ENCODE results near the gene CDKL4. TPM values are rescaled to one million over a fixed set of nuclear protein-coding genes. Genes with fewer than 3 reads are reported as not detected.
"Not testable (repeated sequence)": the region's sequence is repeated elsewhere in the genome, so short reads cannot be mapped to it uniquely, and the experiment has no call there.

Gene CDKL4
- total RNA-seq, 1 experiment from 2014 or later, result 1.1 TPM

- CTCF ChIA-PET, result no interaction called here
- H3K27ac ChIP-seq (ENCODE audit: low read depth, low read length, poor library complexity, severe bottlenecking), result no peak overlapping the region
- TF ChIP-seq CTCF (conservative IDR thresholded peaks at IDR 0.05; ENCODE audit: low read depth, low read length), result no peak
- TF ChIP-seq EZH2 (IDR thresholded peaks at IDR 0.05; ENCODE audit: borderline replicate concordance, low read depth, low read length, poor library complexity, severe bottlenecking), result no peak
- POLR2A ChIA-PET (ENCODE audit: low non-redundant PET), result no interaction called here
- H3K27me3 ChIP-seq (replicated peaks; ENCODE audit: insufficient read depth, low read depth, low read length, poor library complexity), result no peaks in the 10 kb centered on the region
- H3K4me1 ChIP-seq (ENCODE audit: insufficient read depth, low read length, poor library complexity, severe bottlenecking), result peaks cover 3% of the 10 kb centered on the region
- no peak overlapping the region for H3K4me3 ChIP-seq (ENCODE audit: low read depth, low read length, poor library complexity, severe bottlenecking)
- BruUV-seq (replicated peaks), result no TSS peak
- peaks cover 6% of the 10 kb centered on the region for H3K9me3 ChIP-seq (ENCODE audit: low read depth, low read length, poor library complexity, severe bottlenecking)
- H3K36me3 ChIP-seq (ENCODE audit: insufficient read depth, low read length, poor library complexity, severe bottlenecking), result no peaks in the 10 kb centered on the region
- intact Hi-C loops (cut with micrococcal nuclease; ENCODE audit: unreplicated experiment), result no loop called here
- DNase-seq (ENCODE audit: low spot score), result no peak
Observed at GRCh38 chr2:39246382-39246980, 2.7 kb upstream of the CDKL4 start.

- H3K4me1 ChIP-seq (ENCODE audit: insufficient read depth, low read length, poor library complexity, severe bottlenecking); BruUV-seq (replicated peaks); CTCF ChIA-PET; H3K36me3 ChIP-seq (ENCODE audit: insufficient read depth, low read length, poor library complexity, severe bottlenecking); H3K27ac ChIP-seq (ENCODE audit: low read depth, low read length, poor library complexity, severe bottlenecking); H3K27me3 ChIP-seq (replicated peaks; ENCODE audit: insufficient read depth, low read depth, low read length, poor library complexity); DNase-seq (ENCODE audit: low spot score); H3K4me3 ChIP-seq (ENCODE audit: low read depth, low read length, poor library complexity, severe bottlenecking); POLR2A ChIA-PET (ENCODE audit: low non-redundant PET); H3K9me3 ChIP-seq (ENCODE audit: low read depth, low read length, poor library complexity, severe bottlenecking); intact Hi-C loops (cut with micrococcal nuclease; ENCODE audit: unreplicated experiment): not testable (repeated sequence)
Observed at GRCh38 chr2:39244963-39245625, 1.3 kb upstream of the CDKL4 start.

GRCh38 chr2:39244241-39244862 is 582 bp upstream of the CDKL4 start:
- H3K4me3 ChIP-seq (ENCODE audit: low read depth, low read length, poor library complexity, severe bottlenecking); H3K9me3 ChIP-seq (ENCODE audit: low read depth, low read length, poor library complexity, severe bottlenecking); POLR2A ChIA-PET (ENCODE audit: low non-redundant PET); BruUV-seq (replicated peaks); H3K27ac ChIP-seq (ENCODE audit: low read depth, low read length, poor library complexity, severe bottlenecking); intact Hi-C loops (cut with micrococcal nuclease; ENCODE audit: unreplicated experiment); H3K27me3 ChIP-seq (replicated peaks; ENCODE audit: insufficient read depth, low read depth, low read length, poor library complexity); H3K4me1 ChIP-seq (ENCODE audit: insufficient read depth, low read length, poor library complexity, severe bottlenecking); CTCF ChIA-PET; H3K36me3 ChIP-seq (ENCODE audit: insufficient read depth, low read length, poor library complexity, severe bottlenecking); DNase-seq (ENCODE audit: low spot score): not testable (repeated sequence)

- Histone ChIP-seq H3K27ac (ENCODE audit: low read depth, low read length, poor library complexity, severe bottlenecking) (no peak overlapping the region), H3K4me1 (ENCODE audit: insufficient read depth, low read length, poor library complexity, severe bottlenecking) (no peaks in the 10 kb centered on the region), H3K36me3 (ENCODE audit: insufficient read depth, low read length, poor library complexity, severe bottlenecking) (no peaks in the 10 kb centered on the region), H3K9me3 (ENCODE audit: low read depth, low read length, poor library complexity, severe bottlenecking) (no peaks in the 10 kb centered on the region), H3K4me3 (ENCODE audit: low read depth, low read length, poor library complexity, severe bottlenecking) (no peak overlapping the region), H3K27me3 (replicated peaks; ENCODE audit: insufficient read depth, low read depth, low read length, poor library complexity) (no peaks in the 10 kb centered on the region)
- TF ChIP-seq CTCF (conservative IDR thresholded peaks at IDR 0.05; ENCODE audit: low read depth, low read length) (no peak), EZH2 (IDR thresholded peaks at IDR 0.05; ENCODE audit: borderline replicate concordance, low read depth, low read length, poor library complexity, severe bottlenecking) (no peak)
- POLR2A ChIA-PET (ENCODE audit: low non-redundant PET), result no interaction called here
- intact Hi-C loops (cut with micrococcal nuclease; ENCODE audit: unreplicated experiment), result no loop called here
- no peak for DNase-seq (ENCODE audit: low spot score)
- no TSS peak for BruUV-seq (replicated peaks)
- CTCF ChIA-PET, result interaction anchor here (0.7 kb wide), 1 partner anchor 294 kb away, joined by 4 read pairs; no protein-coding TSS in a partner anchor
Observed at GRCh38 chr2:39241588-39241987, 2.2 kb downstream of the CDKL4 start.

Measured in A673 (cell line).